Cardiac septum (tissue), 1 donor: Measurements from ENCODE around the gene SYNGR3. TPM values are rescaled to one million over a fixed set of nuclear protein-coding genes. Genes with fewer than 3 reads are reported as not detected.

Source experiments
- DNase-seq: peaks from one replicate; pipeline ENCODE4 v3.0.0-alpha.2; 2020; ENCODE audit warnings: low spot score
- intact Hi-C: fragments of 100-400 bp; cut with DNase I; formaldehyde crosslinking; loops from one replicate; pipeline ENCODE4 v1.14.0; 2022
- total RNA-seq: library from RNA; stranded (reverse); fragmentation: NEBNext Ultra II Directional; extraction: Animal tissue kit (Norgen Biotek cat#: 25700); gene quantifications from one replicate; pipeline ENCODE4 v1.2.1, GENCODE V29; 2021
- donor health status: DM: no; HTN: no; CAD: no.

The SYNGR3 gene
- total RNA-seq, 1 donor from 2014 or later = 1.8 TPM

GRCh38 chr16:1987198-1987597 lies 2.6 kb upstream of the SYNGR3 start:
- no peak for DNase-seq
- intact Hi-C loops = no loop called here

GRCh38 chr16:1990101-1990350 lies 256 bp downstream of the SYNGR3 start:
- DNase-seq = no peak
- intact Hi-C loops = no loop called here

- no peak for DNase-seq
- intact Hi-C loops = no loop called here
These were observed 773 bp downstream of the SYNGR3 start for GRCh38 chr16:1990351-1991134.

GRCh38 chr16:1991135-1991551 lies 1.4 kb downstream of the SYNGR3 start:
- intact Hi-C loops = no loop called here
- no peak for DNase-seq

GRCh38 chr16:1991588-1991947 lies 1.8 kb downstream of the SYNGR3 start:
- intact Hi-C loops = no loop called here
- DNase-seq = no peak

- DNase-seq = peak; percentile 99
- intact Hi-C loops = no loop called here
These were observed 2.4 kb downstream of the SYNGR3 start for GRCh38 chr16:1991948-1992703.

GRCh38 chr16:1992704-1993317 lies 3.0 kb downstream of the SYNGR3 start:
- intact Hi-C loops = no loop called here
- no peak for DNase-seq

GRCh38 chr16:1993731-1994131 lies 4.0 kb downstream of the SYNGR3 start:
- no peak for DNase-seq
- intact Hi-C loops = no loop called here

GRCh38 chr16:1997494-1998359 lies 8.0 kb downstream of the SYNGR3 start:
- intact Hi-C loops = no loop called here
- no peak for DNase-seq

- DNase-seq = no peak
- intact Hi-C loops = no loop called here
These were observed 8.6 kb downstream of the SYNGR3 start for GRCh38 chr16:1998360-1998835.

GRCh38 chr16:1998852-1999801 lies 9.4 kb downstream of the SYNGR3 start:
- intact Hi-C loops = no loop called here
- no peak for DNase-seq

GRCh38 chr16:1999866-2000514 lies 10.2 kb downstream of the SYNGR3 start:
- DNase-seq = no peak
- intact Hi-C loops = no loop called here

GRCh38 chr16:2001035-2001434 lies 11.3 kb downstream of the SYNGR3 start:
- intact Hi-C loops = no loop called here
- no peak for DNase-seq

GRCh38 chr16:2001456-2002355 lies 11.9 kb downstream of the SYNGR3 start:
- DNase-seq = no peak
- intact Hi-C loops = no loop called here

GRCh38 chr16:2002406-2003230 lies 12.8 kb downstream of the SYNGR3 start:
- no peak for DNase-seq
- intact Hi-C loops = no loop called here

GRCh38 chr16:2003231-2003826 lies 13.6 kb downstream of the SYNGR3 start:
- no peak for DNase-seq
- intact Hi-C loops = no loop called here
